ENCODE results near the gene MYH6. TPM values are rescaled to one million over a fixed set of nuclear protein-coding genes. Genes with fewer than 3 reads are reported as not detected.
"Not testable (repeated sequence)": the region's sequence is repeated elsewhere in the genome, so short reads cannot be mapped to it uniquely, and the experiment has no call there.

Gene MYH6
- total RNA-seq, 1 experiment from 2014 or later, result not detected

DNA sequence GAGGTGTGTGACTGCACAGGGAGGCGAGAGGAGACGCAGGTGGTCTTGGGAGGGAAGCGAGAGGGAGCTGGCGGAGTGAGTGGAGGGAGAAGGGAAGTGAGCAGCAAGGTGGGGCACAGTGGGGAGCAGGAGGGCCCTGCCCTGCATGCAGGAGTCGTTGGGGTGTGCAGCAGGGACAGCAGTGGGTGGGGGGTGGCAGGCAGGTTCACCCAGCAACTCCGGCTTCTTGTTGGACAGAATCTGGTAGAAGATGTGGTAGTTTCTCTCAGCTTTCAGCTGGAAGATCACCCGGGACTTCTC, 5.0 kb downstream of the MYH6 start:
- in situ Hi-C loops (cut with HindIII; ENCODE audit: low pct_unique_long_range_greater_than_20kb, low sequenced_read_pairs), result no loop called here
- no peak for DNase-seq (ENCODE audit: low read depth)

DNA sequence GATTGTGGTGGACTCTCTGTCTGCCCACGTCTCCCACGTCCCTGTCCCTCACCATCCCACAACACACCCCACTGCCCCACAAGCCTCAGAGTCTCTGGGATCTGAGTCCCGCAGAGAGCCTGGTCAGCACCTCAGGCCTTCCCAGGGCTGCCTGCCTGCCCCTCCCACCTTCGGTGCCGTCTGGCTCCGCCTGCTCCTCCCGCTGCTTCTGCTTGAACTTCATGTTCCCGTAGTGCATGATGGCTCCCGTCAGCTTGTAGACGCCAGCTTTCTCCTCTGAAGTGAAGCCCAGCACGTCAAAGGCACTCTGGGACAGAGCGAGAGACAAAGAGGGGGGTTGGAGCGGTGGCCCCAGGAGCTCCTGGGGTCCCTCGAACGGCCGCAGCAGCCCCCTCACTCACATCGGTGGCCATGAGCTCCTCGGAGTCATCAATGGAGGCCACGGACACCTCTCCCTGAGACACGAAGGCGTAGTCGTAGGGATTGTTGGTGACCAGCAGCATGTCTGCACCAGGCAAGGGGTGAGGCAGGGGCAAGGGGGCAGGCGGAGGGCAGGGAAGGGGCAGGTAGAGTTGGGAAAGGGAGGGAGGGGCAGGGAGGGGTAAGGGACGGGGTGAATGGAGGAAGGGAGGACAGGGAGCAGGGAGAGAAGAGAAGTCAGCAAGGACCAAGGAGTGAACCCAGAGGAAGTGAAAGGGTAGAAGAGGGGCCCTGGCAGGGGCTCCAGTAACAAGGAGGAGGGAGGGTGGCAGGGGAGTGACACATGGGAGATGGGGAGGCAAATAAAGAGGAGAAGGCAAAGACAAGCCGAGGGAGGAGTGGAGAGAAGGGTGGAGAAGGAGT, 5.6 kb downstream of the MYH6 start:
- in situ Hi-C loops (cut with HindIII; ENCODE audit: low pct_unique_long_range_greater_than_20kb, low sequenced_read_pairs), result no loop called here
- DNase-seq (ENCODE audit: low read depth), result no peak

- in situ Hi-C loops (cut with HindIII; ENCODE audit: low pct_unique_long_range_greater_than_20kb, low sequenced_read_pairs), result no loop called here
These were observed 6.8 kb downstream of the MYH6 start for GRCh38 chr14:23401291-23401690.

DNA sequence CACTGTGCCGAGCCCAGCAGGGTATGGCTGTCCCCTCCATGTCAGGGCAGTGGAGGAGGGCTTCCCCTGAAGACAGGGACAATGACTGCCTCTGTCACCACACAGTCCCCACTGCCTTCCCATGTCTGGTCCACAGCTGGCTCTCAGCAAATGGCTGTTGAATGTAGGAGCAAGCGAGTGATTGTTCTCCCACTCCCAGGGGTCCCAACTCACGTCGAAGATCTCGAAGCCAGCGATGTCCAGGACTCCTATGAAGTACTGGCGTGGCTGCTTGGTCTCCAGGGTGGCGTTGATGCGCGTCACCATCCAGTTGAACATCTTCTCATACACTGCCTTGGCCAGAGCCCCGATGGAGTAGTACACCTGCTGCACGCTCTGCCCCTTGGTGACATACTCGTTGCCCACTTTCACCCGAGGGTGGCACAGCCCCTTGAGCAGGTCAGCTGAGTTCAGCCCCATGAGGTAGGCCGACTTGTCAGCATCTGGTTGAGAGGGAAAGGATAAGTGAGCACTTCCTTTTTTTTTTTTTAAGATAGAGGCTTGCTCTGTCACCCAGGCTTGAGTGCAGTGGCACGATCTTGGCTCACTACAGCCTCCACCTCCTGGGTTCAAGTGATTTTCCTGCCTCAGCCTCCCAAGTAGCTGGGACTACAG, 7.5 kb downstream of the MYH6 start:
- in situ Hi-C loops (cut with HindIII; ENCODE audit: low pct_unique_long_range_greater_than_20kb, low sequenced_read_pairs); DNase-seq (ENCODE audit: low read depth): not testable (repeated sequence)

More at GRCh38 chr14:23401291-23401690, 6.8 kb downstream of the MYH6 start:
- no peak for DNase-seq (ENCODE audit: low read depth)

DNA sequence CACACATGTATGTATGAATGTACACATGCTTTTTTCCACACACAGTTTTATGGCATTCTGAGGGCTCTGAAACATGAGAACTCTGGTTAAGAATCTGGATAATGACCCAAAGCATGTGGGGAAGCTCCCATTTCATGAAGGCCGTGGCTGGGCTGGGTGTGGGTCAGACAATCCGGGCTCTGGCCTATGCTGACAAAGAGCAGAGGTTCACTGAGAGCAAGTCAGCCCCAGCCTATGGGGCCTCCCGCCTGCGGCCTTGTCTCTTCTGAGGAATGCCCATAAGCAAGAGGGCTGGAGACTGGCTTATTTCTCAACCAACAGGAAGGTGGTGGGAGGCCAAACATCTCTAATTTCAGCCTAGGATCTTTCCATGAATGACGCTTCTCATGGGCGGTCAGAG, 8.5 kb downstream of the MYH6 start:
- no peak for DNase-seq (ENCODE audit: low read depth)
- in situ Hi-C loops (cut with HindIII; ENCODE audit: low pct_unique_long_range_greater_than_20kb, low sequenced_read_pairs), result no loop called here

DNA sequence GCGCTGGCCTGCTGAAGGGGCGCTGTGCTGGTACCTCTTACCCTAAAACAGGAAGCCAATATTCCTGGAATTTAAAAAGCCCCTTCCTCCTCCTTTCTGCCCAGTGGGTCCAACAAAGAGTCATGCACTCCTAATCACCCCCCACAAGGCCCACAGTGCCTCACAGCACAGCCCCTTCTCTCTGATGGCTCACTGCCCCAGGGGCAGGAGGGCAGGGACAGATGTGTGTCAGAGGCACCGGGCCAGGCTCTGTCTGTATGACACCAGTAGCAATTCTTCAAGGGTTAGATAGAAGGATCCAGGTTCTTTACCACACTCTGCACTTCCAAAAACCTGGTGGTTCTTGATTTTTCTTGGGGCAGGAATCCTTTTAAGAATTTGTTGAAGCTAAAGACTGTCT, 8.9 kb downstream of the MYH6 start:
- no peak for DNase-seq (ENCODE audit: low read depth)
- in situ Hi-C loops (cut with HindIII; ENCODE audit: low pct_unique_long_range_greater_than_20kb, low sequenced_read_pairs), result no loop called here

- in situ Hi-C loops (cut with HindIII; ENCODE audit: low pct_unique_long_range_greater_than_20kb, low sequenced_read_pairs), result no loop called here
- no peak for DNase-seq (ENCODE audit: low read depth)
These were observed 9.7 kb downstream of the MYH6 start for GRCh38 chr14:23398348-23398747.

DNA sequence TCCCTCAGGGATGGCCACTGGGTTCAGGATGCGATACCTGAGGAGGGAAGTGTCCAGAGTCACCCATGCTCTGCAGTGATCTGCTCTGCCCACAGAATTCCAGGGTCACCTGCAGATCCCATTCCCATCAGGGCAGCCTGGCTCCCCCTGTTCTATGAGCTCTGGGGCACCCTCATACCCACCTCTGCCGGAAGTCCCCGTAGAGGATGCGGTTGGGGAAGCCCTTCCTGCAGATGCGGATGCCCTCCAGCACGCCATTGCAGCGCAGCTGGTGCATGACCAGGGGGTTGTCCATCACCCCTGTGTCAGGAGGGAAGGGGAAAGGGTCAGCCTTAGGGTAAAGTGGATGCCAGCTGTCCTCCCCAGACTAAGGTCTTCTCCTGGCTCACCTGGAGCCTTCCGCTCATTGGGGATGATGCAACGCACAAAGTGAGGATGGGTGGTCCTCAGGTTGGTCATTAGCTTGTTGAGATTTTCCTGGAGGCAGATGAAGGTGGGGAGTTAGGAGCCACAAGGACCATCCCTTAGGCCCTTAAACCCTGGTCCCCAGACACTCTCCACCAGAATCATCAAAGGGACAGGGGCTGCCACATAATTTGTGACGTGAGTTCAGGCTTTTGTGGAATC, 11.2 kb downstream of the MYH6 start:
- in situ Hi-C loops (cut with HindIII; ENCODE audit: low pct_unique_long_range_greater_than_20kb, low sequenced_read_pairs), result no loop called here
- no peak for DNase-seq (ENCODE audit: low read depth)

DNA sequence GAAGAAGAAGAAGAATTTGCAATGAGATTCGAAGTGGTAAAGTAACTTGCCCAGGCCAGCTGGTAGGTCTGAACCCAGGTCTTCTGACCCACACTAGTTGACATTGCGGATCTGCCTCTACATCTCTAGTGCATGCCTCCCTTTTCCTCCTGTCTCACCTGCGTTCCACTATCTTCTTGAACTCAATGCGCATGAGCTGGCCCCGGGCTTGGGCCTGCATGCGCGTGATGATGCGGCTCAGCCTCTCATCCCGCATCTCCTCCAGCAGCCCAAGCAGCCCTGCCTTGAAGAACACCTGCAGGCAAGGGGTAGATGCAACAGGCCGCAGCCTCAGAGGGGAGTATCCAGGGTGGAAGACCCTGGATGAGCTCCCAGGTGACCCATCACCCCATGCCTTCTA, 11.9 kb downstream of the MYH6 start:
- in situ Hi-C loops (cut with HindIII; ENCODE audit: low pct_unique_long_range_greater_than_20kb, low sequenced_read_pairs), result no loop called here

GRCh38 chr14:23392613-23393012, 15.5 kb downstream of the MYH6 start:
- in situ Hi-C loops (cut with HindIII; ENCODE audit: low pct_unique_long_range_greater_than_20kb, low sequenced_read_pairs), result no loop called here
- DNase-seq (ENCODE audit: low read depth), result no peak

More for the DNA sequence above, 11.9 kb downstream of the MYH6 start:
- DNase-seq (ENCODE audit: low read depth), result no peak

DNA sequence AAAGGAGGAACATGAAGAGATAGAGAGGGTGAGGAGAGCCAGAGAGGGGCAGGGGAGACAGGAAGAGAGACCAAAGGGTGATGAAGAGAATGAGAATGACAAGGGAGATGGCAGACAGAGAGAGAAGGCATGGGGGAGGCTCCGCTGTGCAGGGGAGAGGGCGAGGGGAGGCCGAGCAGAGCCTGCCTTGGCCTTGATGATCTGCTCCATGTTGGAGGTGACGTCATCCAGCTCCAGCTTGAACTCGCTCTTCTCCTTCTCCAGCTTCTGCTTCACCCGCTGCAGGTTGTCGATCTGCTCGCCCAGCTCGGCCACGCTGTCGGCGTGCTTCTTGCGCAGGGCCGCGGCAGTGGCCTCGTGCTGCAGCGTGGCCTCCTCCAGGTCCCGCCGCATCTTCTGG, 18.2 kb downstream of the MYH6 start:
- in situ Hi-C loops (cut with HindIII; ENCODE audit: low pct_unique_long_range_greater_than_20kb, low sequenced_read_pairs); DNase-seq (ENCODE audit: low read depth): not testable (repeated sequence)

DNA sequence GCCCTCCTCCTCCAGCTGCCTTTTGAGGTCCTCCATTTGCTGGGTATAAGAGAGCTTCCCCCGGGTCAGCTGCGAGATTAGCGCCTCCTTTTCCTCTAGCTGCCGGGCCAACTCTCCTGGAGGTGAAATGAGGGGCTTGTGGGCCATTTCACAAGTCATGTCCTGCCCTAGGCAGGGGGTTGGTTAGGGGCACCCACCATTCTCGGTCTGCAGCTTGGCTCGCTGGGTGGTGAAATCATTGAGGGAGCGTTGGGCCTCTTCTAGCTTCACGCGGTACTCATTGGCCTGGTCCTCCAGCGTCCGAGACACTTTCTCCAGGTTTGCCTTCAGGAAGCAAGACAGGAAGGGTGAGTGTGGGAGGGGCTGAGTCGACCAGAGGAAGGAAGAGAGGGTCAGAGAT, 18.7 kb downstream of the MYH6 start:
- in situ Hi-C loops (cut with HindIII; ENCODE audit: low pct_unique_long_range_greater_than_20kb, low sequenced_read_pairs), result no loop called here
- no peak for DNase-seq (ENCODE audit: low read depth)

GRCh38 chr14:23388996-23389395, 19.1 kb downstream of the MYH6 start:
- DNase-seq (ENCODE audit: low read depth), result no peak
- in situ Hi-C loops (cut with HindIII; ENCODE audit: low pct_unique_long_range_greater_than_20kb, low sequenced_read_pairs), result no loop called here

DNA sequence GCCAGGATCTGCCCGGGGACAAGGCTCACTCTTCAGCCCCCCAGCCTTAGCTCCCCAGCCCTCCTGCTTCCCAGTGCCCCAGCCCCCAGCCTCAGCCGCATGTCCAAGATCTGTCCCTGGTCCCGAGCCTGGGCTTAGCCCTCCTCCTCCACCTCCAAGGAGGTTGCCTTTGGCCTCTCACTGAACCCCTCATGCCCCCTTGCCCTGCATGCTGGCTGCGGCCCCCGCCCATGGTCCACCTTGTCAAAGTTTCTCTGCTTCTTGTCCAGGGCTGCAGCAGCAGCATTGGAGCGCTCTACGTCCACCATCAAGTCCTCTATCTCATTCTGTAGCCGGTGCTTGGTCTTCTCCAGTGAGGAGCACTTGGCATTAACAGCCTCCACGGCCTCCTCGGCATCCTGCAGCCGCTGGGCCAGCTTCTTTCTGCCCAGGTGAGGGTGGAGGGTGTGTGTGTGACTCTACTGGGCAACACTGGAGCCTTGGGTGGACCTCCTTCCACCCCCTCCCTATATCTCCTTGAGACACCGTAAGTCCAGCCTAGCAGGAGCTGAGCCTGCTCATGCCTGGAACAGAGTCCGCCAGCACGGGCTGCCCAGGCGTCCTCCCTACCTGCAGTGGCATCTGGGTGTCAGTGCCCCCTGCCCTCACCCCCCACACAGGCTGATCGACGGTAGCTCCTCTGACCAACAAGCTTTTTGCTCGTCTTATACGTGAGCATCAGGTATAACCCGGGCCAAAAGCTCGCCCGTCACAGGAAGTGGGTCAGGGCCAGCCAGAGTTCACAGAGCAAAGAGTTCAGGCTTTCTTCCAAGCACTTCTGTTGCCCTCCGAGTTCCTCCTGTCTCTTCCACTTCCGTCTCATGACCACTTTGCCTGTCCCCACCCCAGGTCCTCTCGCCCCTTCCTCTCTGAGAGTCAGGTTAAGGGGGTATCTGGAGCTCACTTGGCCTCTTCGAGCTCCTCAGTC, 19.9 kb downstream of the MYH6 start:
- DNase-seq (ENCODE audit: low read depth), result no peak
- in situ Hi-C loops (cut with HindIII; ENCODE audit: low pct_unique_long_range_greater_than_20kb, low sequenced_read_pairs), result no loop called here

DNA sequence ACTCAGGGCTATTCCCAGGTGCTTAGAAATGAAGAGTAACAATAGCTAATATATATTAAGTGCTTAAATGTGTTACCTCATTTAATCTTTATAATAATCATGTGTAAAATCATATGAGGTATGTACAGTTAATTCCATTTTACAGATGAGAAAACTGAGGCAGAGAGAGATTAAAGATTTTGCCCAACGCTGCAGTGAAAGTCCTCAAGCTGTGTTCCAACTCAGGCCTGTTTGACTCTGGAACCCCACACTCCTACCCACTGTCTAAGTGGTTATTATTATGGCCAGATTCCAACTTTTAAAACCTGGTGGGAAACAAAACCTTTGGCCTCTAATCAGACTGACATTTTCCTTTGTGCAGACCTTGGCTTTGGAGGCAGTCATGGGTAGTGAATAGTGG, 21.1 kb downstream of the MYH6 start:
- no peak for DNase-seq (ENCODE audit: low read depth)
- in situ Hi-C loops (cut with HindIII; ENCODE audit: low pct_unique_long_range_greater_than_20kb, low sequenced_read_pairs), result no loop called here

GRCh38 chr14:23386266-23386657, 21.8 kb downstream of the MYH6 start:
- DNase-seq (ENCODE audit: low read depth); in situ Hi-C loops (cut with HindIII; ENCODE audit: low pct_unique_long_range_greater_than_20kb, low sequenced_read_pairs): not testable (repeated sequence)

DNA sequence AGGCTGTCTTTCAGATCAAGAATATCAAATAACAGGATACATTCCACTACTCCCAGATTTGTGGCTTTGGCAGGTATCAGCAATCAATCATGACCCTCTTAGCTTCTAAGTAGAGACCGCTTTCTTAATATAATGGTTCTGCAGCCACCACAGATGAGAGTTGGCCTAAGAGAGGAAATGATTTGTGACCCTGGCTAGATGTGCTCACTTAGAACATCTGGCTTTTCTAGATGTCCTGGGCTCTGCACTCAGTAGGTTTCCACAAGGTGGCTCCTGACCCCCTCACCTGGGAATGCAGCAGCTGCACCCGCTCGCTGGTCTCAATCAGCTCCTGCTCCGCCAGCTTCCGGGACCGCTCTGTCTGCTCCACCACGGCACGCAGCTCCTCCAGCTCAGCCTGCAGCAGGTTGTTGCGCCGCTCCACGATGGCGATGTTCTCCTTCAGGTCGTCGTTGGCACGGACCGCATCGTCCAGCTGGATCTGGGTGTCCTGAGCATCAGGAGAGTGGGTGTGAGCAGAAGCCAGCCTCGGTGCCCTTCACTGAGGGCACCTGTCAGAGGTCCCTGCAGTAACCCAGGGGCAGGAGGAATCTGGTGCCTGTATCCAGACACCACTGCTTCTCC, 22.3 kb downstream of the MYH6 start:
- in situ Hi-C loops (cut with HindIII; ENCODE audit: low pct_unique_long_range_greater_than_20kb, low sequenced_read_pairs), result no loop called here

GRCh38 chr14:23385244-23385641, 22.8 kb downstream of the MYH6 start:
- no peak for DNase-seq (ENCODE audit: low read depth)
- in situ Hi-C loops (cut with HindIII; ENCODE audit: low pct_unique_long_range_greater_than_20kb, low sequenced_read_pairs), result no loop called here

More for the DNA sequence above, 22.3 kb downstream of the MYH6 start:
- no peak for DNase-seq (ENCODE audit: low read depth)

Measured in Caki2 (cell line).